ENCODE results near the gene KLHL2. TPM values are rescaled to one million over a fixed set of nuclear protein-coding genes. Genes with fewer than 3 reads are reported as not detected.
"Not testable (repeated sequence)": the region's sequence is repeated elsewhere in the genome, so short reads cannot be mapped to it uniquely, and the experiment has no call there.

Gene KLHL2
- total RNA-seq, 1 donor from 2014 or later = 7.3 TPM

DNA sequence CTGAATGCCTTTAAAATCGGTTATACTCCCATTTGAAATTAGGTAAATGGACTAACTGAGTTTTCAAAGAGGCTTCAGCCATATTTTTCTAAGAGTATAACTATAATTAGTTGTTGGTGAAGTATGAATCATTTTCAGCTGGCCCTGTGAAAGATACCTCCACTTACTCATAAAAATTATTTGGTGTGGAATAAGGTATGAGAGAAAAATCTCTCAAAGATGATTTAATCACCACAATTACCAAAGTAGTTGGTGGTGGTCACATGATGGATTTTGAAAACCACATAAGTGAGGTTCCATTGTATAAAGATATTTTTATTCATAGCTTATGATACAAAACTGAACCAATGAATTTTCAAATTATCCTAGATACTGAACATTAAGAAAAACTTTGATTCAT, 9.0 kb upstream of the KLHL2 start:
- DNase-seq (no peak), ATAC-seq (ENCODE audit: poor library complexity) (no peak)
- intact Hi-C loops (cut with DNase I) = no loop called here

DNA sequence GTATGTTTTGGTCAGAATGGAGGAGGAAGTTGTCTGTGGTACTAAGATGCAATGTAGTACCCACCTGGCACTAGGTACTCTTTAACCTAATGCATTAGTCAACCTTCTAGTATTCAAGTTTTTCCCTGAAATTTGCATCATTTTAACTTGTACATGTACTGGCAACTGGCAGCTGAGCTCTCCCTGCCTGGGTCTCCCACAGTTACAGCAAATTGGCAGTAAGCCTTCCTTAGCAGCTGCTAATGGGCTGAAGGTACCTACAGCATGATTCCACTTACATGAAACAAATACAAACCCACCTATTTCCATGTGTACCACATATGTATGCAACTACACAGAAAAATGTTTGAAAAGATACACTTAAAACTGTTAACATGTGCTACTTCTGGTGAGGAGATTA, 8.1 kb upstream of the KLHL2 start:
- intact Hi-C loops (cut with DNase I) = no loop called here
- DNase-seq = no peak
- ATAC-seq (ENCODE audit: poor library complexity) = no peak

DNA sequence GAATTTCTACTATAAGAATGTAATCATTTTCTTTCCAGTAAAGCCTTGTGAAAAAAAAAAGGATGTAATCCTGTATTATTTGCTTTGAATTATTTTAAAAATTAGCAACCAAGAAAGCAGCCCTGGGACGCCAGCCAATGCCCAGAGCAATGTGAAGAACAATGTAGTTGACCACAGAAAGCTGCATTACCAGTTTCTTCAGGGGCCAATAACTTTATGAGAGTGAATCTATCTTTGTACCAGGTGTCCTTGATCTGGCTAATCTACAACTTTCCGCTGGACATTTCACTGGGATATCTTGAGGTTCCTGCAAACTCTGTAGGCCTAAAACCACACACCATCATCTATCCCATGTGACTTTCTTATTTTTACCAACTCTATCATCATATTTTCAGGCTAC, 7.6 kb upstream of the KLHL2 start:
- ATAC-seq (ENCODE audit: poor library complexity) = no peak
- intact Hi-C loops (cut with DNase I) = loop anchor here (10.0 kb wide), 1 partner anchor 125 kb away; the partner anchor contains the start of gene MSMO1
- no peak for DNase-seq

DNA sequence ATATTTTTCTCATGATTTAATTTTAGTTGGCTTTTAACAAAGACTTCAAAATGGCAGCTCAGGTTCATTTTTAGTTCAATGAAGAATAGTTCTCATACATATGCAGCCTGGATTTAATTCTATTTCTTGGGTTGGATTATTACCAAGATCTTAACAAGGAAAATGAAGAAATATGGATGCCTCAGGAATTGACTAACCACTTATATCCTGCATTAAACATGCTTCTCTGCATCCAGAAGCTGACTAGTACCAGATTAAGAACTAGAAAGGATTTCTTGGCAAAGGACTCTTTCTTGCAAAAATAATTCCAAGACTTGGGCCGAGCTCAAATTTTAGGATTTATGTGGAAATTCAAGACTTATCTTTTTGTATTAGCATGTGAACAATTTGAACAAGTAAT, 5.6 kb upstream of the KLHL2 start:
- ATAC-seq (ENCODE audit: poor library complexity) (no peak), DNase-seq (no peak)
- intact Hi-C loops (cut with DNase I) = loop anchor here (10.0 kb wide), 1 partner anchor 123 kb away; the partner anchor contains the start of gene MSMO1

GRCh38 chr4:165203541-165204461, 3.6 kb upstream of the KLHL2 start:
- intact Hi-C loops (cut with DNase I) = loop anchor here (10.0 kb wide), 1 partner anchor 121 kb away; the partner anchor contains the start of gene MSMO1
- no peak for ATAC-seq (ENCODE audit: poor library complexity)

DNA sequence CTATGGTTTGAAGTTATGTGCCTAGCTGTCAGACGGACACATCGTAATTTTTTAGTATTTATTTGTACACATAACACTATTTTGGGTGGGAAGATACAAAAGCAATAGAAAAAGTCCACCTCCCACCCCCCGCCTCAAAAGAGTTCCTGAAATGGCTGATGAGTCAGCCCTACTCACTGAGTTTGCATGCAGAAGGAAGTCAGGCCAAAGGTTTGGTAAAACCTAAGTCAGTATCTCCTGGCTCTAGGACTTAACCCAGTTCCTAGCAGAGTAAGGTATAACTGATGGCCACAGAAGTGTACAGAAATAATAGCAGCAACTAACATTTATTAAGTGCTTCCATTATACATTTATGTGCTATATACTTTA, 2.9 kb upstream of the KLHL2 start:
- ATAC-seq (ENCODE audit: poor library complexity) = no peak
- no peak for DNase-seq
- intact Hi-C loops (cut with DNase I) = loop anchor here (10.0 kb wide), 1 partner anchor 120 kb away; the partner anchor contains the start of gene MSMO1

More at GRCh38 chr4:165203541-165204461, 3.6 kb upstream of the KLHL2 start:
- no peak for DNase-seq

- no peak for DNase-seq
- intact Hi-C loops (cut with DNase I) = loop anchor here (10.0 kb wide), 1 partner anchor 118 kb away; the partner anchor contains the start of gene MSMO1
- ATAC-seq (ENCODE audit: poor library complexity) = peak; percentile 17
Observed at GRCh38 chr4:165207016-165207430, 338 bp upstream of the KLHL2 start.

- no peak for DNase-seq
- intact Hi-C loops (cut with DNase I) = loop anchor here (10.0 kb wide), 1 partner anchor 117 kb away; the partner anchor contains the start of gene MSMO1
- ATAC-seq (ENCODE audit: poor library complexity) = peak; percentile 11
Observed at GRCh38 chr4:165208221-165208652, 876 bp downstream of the KLHL2 start.

- ATAC-seq (ENCODE audit: poor library complexity) = no peak
- intact Hi-C loops (cut with DNase I) = loop anchor here (10.0 kb wide), 1 partner anchor 116 kb away; the partner anchor contains the start of gene MSMO1
- no peak for DNase-seq
Observed at GRCh38 chr4:165208741-165209388, 1.5 kb downstream of the KLHL2 start.

DNA sequence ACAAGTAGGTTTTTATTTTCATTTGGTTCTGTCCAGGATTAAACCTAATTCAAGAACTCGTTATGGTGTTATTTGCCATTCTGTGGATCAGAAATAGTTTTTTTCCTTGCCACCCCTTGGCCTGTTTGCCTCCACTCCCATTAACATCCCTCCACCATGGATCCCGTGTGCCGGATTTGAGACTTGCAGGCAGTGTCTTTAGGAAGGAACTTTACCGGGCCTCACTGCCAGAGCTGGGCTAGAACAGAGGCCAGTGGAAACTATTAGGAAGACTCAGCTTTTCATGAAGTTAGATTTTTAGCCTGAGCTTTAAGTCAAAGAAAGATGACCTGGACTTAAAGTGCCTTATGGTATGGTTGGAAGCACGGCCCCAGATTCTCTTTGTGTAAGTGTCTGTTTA, 2.4 kb downstream of the KLHL2 start:
- intact Hi-C loops (cut with DNase I) = loop anchor here (10.0 kb wide), 1 partner anchor 115 kb away; the partner anchor contains the start of gene MSMO1
- no peak for ATAC-seq (ENCODE audit: poor library complexity)
- DNase-seq = no peak

DNA sequence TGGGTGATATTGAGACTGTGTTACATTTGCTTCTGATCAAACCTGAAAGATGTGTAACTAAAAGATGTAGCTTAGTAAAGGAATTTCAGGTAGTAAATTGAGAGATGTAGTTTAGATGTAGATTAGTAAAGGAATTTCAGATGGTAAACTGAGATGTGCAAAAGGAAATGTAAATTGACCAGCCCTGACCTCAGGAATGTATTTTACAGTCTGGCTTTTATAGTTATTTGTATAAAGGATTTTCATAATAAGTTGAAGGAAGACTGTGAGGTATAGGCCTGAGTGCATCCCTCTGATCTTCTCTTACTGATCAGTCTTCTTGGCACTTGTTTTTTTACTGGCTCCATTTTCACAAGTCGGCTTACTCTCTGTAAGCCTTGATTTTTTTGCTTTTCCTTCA, 3.2 kb downstream of the KLHL2 start:
- no peak for ATAC-seq (ENCODE audit: poor library complexity)
- no peak for DNase-seq
- intact Hi-C loops (cut with DNase I) = no loop called here

DNA sequence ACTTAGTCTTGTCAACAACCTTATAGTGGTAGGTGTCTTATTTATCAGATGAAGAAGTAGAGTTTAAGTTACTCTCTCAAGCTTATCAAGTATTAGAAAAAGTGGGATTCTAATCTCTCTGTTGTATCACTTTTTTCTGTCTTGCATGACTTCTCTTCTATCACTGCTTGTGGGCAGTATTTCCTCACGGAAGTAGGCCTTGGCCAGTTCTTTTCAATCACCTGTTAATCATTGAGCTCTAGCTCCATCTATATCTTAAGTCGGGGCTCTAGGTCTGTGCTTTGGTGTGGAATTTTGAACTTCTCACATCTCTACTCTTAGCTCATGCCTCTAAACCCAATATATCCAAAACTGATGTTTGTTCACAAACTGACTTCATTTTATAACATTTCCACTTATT, 5.3 kb downstream of the KLHL2 start:
- intact Hi-C loops (cut with DNase I); ATAC-seq (ENCODE audit: poor library complexity); DNase-seq: not testable (repeated sequence)

DNA sequence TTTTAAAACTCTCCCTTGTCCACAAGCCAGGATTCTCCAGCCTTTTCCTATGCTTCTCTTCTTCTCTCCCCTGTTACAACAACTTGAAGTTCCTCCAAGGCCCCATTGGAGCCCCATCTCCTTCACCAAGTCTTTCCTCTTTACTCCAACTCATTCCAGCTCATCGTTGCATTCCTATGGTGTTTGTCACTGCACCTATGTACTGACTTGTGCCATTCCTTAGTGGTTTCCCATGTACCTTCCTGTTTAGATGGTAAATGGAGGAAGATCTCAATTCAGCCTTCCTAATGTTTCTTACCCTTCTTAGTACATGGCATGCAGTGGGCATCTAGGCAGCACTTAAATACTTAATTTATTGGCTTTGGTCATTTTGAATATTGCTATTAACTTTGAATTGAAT, 6.0 kb downstream of the KLHL2 start:
- intact Hi-C loops (cut with DNase I); ATAC-seq (ENCODE audit: poor library complexity); DNase-seq: not testable (repeated sequence)

GRCh38 chr4:165213991-165214709, 6.8 kb downstream of the KLHL2 start:
- intact Hi-C loops (cut with DNase I); ATAC-seq (ENCODE audit: poor library complexity): not testable (repeated sequence)

DNA sequence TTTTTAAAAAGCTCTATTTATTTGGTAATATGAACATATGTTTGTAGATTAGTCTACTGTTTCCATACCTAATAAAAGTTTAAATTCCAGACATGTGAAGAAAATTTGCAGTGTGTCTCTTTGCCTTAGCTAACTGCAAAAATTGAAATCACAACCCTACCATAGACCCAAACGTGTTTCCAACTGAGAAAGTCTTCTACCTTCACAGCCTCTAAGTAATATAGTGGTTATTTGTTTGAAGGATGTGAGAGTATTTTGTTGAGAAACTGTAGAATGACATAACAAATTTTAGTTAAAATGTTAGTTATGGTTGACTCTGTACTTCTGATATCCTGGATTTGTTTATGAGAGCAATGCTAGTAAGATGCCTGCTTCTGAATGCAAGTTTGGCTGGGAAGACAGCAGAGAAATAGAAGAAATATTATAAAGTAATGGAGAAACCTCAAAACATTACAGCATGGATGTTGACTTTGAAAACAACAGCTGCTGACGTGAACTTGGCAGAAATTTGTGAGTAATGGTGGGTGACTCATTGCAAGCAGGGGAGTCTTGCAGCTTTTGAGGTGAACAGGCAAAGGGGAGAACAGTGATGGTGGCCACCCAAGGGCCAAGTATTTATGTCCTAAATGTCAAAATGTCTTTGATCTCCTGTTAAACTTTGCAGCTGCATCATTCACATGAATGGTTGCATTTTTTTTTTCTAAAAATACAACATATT, 7.8 kb downstream of the KLHL2 start:
- DNase-seq; ATAC-seq (ENCODE audit: poor library complexity); intact Hi-C loops (cut with DNase I): not testable (repeated sequence)

More at GRCh38 chr4:165213991-165214709, 6.8 kb downstream of the KLHL2 start:
- not testable (repeated sequence) for DNase-seq

DNA sequence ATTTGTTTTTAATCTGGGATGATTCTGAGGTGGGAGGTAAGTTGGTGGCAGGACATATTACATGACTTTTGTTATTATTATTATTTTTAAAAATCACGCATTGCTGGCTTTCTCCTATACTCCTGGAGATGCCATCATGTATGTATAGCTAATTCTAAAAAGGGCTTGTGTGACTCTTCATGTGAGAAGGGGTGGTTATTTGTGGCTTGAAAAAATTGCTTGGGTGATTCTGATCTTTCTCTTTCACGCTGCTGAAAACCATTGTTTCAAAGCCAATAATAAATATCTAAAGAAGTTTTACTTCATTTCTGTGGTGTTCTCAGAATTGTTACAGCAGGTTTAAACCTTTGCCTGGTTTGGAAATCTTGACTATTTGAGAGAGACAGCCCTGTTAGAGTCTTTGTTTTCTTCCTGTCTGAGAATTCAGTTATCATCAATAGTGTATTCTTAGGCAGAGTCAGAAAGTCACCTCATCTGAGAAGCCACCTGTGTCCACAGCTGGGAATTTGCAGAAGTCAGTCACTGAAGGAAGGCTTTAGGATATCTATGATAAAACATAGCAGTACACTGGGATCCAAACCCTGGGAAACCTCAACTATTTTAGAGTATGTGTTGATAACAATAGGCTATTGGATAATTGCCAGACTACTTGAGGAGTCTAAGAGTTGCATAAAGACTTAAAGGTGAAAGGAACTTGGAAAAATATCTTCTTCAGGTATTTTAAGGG, 8.6 kb downstream of the KLHL2 start:
- intact Hi-C loops (cut with DNase I); ATAC-seq (ENCODE audit: poor library complexity): not testable (repeated sequence)

GRCh38 chr4:165217325-165217724, 10.0 kb downstream of the KLHL2 start:
- intact Hi-C loops (cut with DNase I) = no loop called here
- no peak for ATAC-seq (ENCODE audit: poor library complexity)
- no peak for DNase-seq

More for the DNA sequence above, 8.6 kb downstream of the KLHL2 start:
- not testable (repeated sequence) for DNase-seq
